GM12892 (cell line): ENCODE measurements around the gene TSEN34.

Experiments used
- POLR2A ChIP-seq: IDR thresholded peaks from 2 replicates; pipeline ENCODE4 v1.6.1; 2011; ENCODE audit warnings: low read depth, low read length, control low read depth
- POLR2AphosphoS5 ChIP-seq: IDR thresholded peaks from 2 replicates; pipeline ENCODE4 v1.6.1; 2011; ENCODE audit warnings: low read depth, low read length, control low read depth

- no peak for TF ChIP-seq POLR2A
- no peak for TF ChIP-seq POLR2AphosphoS5
Measured at GRCh38 chr19:54162241-54162805, 28.8 kb upstream of the TSEN34 start.
